ENCODE results near the gene RNF223.
"Not testable (repeated sequence)": the region's sequence is repeated elsewhere in the genome, so short reads cannot be mapped to it uniquely, and the experiment has no call there.

Gene RNF223

GRCh38 chr1:1085911-1086841 lies 12.1 kb upstream of the RNF223 start:
- DNase-seq, result no peak

DNA sequence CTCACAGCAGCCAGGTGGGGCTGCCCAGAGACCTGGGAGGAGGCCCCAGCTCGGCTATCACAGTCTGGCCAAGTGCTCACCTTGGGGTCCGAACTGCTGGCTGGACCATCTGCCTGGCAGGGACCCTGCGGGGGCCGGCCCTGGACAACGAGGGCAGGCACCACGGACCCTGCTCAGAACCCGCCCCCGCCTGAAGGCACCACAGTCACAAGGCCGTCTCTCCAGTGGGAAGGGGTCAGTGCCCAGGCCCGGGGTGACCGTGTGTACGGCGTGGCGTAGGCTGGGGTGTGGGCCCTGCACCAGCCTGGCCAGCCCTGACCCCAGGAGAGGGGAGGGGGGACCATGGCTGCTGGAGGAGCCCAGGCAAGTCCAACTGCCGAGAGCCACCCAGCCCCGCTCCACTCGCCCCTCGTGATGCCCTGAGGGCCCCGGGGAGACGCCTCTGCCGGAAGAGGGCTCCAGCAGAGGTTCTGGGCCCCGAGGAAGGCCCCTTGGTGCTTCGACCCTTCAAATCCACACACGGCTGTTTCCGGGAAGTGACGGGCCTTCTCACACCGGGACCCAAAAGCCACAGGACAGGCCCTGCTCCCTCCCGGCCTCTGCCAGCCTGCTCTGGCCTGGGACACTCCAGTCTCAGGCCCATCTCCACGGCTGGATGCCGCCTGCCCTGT lies 11.2 kb upstream of the RNF223 start:
- no peak for DNase-seq

- no peak for DNase-seq
Observed at GRCh38 chr1:1084372-1085170, 10.5 kb upstream of the RNF223 start.

- DNase-seq, result no peak
Observed at GRCh38 chr1:1083416-1084371, 9.6 kb upstream of the RNF223 start.

GRCh38 chr1:1082776-1083415 lies 8.8 kb upstream of the RNF223 start:
- DNase-seq, result no peak

DNA sequence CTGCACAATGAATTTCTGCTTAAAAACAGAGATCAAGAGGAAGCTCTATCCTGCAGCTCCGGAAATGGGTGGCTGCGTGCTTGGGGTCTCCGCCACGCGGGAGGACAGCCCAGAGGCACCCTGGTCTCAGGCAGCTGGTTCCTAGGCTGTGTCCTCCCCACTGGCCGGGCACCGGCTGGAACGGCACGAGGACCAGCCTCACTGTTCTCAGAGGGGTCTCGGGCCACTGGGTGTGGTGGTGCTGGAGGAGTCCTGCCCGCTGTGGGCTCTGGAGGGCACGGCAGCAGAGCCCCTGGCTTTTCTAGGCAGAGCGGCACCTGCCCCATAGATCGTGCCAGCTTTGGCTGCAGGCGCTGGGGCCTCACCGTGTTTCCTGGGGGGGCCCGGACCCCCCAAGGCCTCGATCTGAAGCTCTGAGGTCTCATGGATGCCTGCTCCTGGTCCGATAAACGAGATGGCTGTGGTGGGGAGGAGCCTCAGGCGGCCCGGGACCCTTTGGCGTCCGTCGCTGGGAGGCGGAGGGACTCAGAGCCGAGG lies 8.2 kb upstream of the RNF223 start:
- no peak for DNase-seq

GRCh38 chr1:1081311-1082238 lies 7.5 kb upstream of the RNF223 start:
- no peak for DNase-seq

DNA sequence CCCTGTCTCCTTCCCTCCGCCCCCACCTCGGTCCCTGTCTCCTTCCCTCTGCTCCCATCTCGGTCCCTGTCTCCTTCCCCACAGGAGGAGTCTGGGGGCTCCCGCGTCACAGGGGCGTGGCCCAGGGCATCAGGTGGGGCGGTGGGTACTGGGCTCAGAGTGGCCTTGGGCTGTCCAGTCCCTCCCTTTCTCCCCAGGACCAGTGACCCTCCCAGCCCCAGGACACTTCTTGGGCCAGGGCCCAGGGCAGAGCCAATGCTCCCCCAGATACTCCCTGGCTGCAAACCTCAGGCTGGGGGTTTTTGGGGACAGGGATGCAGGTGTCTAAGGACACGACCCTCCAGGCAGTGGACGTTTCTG lies 6.8 kb upstream of the RNF223 start:
- no peak for DNase-seq

GRCh38 chr1:1080122-1080757 lies 6.1 kb upstream of the RNF223 start:
- DNase-seq, result peak; percentile 78

- peak; percentile 75 for DNase-seq
Observed at GRCh38 chr1:1079408-1080121, 5.5 kb upstream of the RNF223 start.

DNA sequence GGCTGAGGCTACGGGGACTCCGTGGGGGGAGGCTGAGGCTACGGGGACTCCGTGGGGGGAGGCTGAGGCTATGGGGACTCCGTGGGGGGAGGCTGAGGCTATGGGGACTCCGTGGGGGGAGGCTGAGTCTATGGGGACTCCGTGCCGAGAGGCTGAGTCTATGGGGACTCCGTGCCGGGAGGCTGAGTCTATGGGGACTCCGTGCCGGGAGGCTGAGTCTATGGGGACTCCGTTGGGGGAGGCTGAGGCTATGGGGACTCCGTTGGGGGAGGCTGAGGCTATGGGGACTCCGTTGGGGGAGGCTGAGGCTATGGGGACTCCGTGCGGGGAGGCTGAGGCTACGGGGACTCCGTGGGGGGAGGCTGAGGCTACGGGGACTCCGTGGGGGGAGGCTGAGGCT lies 3.3 kb upstream of the RNF223 start:
- DNase-seq, result not testable (repeated sequence)

- no peak for DNase-seq
Observed at GRCh38 chr1:1075148-1075935, 1.2 kb upstream of the RNF223 start.

- no peak for DNase-seq
Observed at GRCh38 chr1:1074631-1075147, 583 bp upstream of the RNF223 start.

GRCh38 chr1:1072849-1073742 lies 1.0 kb downstream of the RNF223 start:
- DNase-seq, result no peak

DNA sequence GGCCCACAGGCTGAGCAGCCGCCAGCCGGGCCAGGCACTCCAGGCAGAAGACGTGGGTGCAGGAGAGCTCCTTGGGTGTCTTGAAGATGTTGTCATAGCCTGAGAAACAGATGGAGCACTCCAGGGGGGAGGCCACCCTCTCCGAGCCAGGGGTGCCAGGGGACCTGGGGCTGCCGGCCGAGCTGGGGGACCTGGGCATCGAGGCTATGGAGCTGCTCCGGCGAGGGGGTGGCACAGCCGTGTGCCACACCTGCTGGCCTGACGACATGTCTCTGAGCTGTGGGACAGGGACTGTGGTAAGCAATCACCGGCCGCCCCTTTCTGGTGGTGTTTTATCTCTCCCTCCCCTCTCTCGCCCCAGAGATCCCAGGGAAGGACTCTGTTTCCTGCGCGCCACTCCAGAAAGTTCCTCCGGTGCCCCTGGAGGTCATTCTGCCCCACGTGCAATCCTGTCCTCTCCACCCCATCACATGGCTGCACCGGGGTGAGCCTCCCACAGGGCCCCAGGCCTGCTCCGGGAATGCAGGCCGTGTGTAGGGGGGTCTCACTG lies 1.7 kb downstream of the RNF223 start:
- no peak for DNase-seq

- DNase-seq, result no peak
Observed at GRCh38 chr1:1071486-1072298, 2.4 kb downstream of the RNF223 start.
